Measurements from ENCODE around the gene ITGAL. TPM values are rescaled to one million over a fixed set of nuclear protein-coding genes. Genes with fewer than 3 reads are reported as not detected.
A peak's percentile ranks its signal among the peaks of the same experiment; 100 is the strongest.

ITGAL gene
- total RNA-seq, 2 donors from 2014 or later = 648 to 717 TPM

GRCh38 chr16:30490210-30490609, 17.7 kb downstream of the ITGAL start:
- peaks cover 35 to 44% of the 10 kb centered on the region in 2 donors for H3K4me1 Mint-ChIP-seq (ENCODE audit: low read depth in 2 of 2)
- peaks cover 28% of the 10 kb centered on the region for H3K36me3 Mint-ChIP-seq
- no peaks in the 10 kb centered on the region for H3K27me3 Mint-ChIP-seq
- no peaks in the 10 kb centered on the region for H3K9me3 Mint-ChIP-seq
- ATAC-seq (no peak), DNase-seq (ENCODE audit: low spot score) (no peak)
- H3K4me3 Mint-ChIP-seq = no peak overlapping the region
- H3K27ac Mint-ChIP-seq = peak overlapping the region; percentile 47 to 88

GRCh38 chr16:30491229-30491628, 18.7 kb downstream of the ITGAL start:
- no peaks in the 10 kb centered on the region for H3K27me3 Mint-ChIP-seq
- peak overlapping the region; percentile 47 to 88 for H3K27ac Mint-ChIP-seq
- no peak overlapping the region for H3K4me3 Mint-ChIP-seq
- H3K9me3 Mint-ChIP-seq = no peaks in the 10 kb centered on the region
- DNase-seq (ENCODE audit: low spot score) (no peak), ATAC-seq (no peak)
- peaks cover 22% of the 10 kb centered on the region for H3K36me3 Mint-ChIP-seq
- H3K4me1 Mint-ChIP-seq (ENCODE audit: low read depth in 2 of 2) = peaks cover 32 to 43% of the 10 kb centered on the region in 2 donors

DNA sequence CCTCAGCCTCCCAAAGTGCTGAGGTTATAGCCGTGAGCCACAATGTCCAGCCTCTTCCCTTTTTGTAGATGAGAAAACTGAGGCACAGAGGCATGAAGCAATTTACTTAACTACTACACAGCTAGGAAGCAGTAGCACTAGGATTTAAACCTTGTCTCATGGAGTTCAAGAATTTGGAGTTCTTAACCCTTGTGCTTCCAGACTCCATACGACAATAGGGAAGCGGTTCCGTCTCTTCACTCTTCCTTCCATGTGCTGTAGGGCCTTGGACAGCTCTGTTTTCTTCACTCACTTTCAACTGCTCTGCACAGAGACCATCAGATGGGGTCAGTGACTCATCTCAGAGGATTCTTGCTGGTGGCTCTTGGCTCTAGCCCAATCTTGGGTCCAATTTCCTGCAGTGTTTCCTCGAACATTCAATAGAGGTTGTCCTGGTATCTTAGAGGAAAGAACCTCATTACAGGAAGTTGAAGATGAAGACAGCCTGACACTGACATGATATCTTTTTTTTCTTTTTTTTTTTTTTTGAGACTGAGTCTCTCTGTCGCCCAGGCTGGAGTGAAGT, 19.3 kb downstream of the ITGAL start:
- DNase-seq (ENCODE audit: low spot score) (no peak), ATAC-seq (peak; percentile 58 to 62)
- H3K36me3 Mint-ChIP-seq = peaks cover 17% of the 10 kb centered on the region
- no peaks in the 10 kb centered on the region for H3K9me3 Mint-ChIP-seq
- peaks cover 27 to 40% of the 10 kb centered on the region in 2 donors for H3K4me1 Mint-ChIP-seq (ENCODE audit: low read depth in 2 of 2)
- no peak overlapping the region for H3K4me3 Mint-ChIP-seq
- H3K27me3 Mint-ChIP-seq = no peaks in the 10 kb centered on the region
- H3K27ac Mint-ChIP-seq = peak overlapping the region; percentile 47 to 88

GRCh38 chr16:30493941-30494488, 21.5 kb downstream of the ITGAL start:
- Mint-ChIP-seq H3K4me3 (no peak overlapping the region), H3K36me3 (peaks cover 13% of the 10 kb centered on the region), H3K9me3 (no peaks in the 10 kb centered on the region), H3K27me3 (no peaks in the 10 kb centered on the region), H3K27ac (peak overlapping the region; percentile 53 to 57), H3K4me1 (ENCODE audit: low read depth in 2 of 2) (peaks cover 21 to 33% of the 10 kb centered on the region in 2 donors)
- ATAC-seq = peak in 1 of 2 donors; percentile 5
- DNase-seq (ENCODE audit: low spot score) = no peak

GRCh38 chr16:30494709-30495108, 22.2 kb downstream of the ITGAL start:
- no peaks in the 10 kb centered on the region for H3K27me3 Mint-ChIP-seq
- no peaks in the 10 kb centered on the region for H3K9me3 Mint-ChIP-seq
- peaks cover 17% of the 10 kb centered on the region for H3K36me3 Mint-ChIP-seq
- H3K4me3 Mint-ChIP-seq = no peak overlapping the region
- H3K4me1 Mint-ChIP-seq (ENCODE audit: low read depth in 2 of 2) = peaks cover 21 to 34% of the 10 kb centered on the region in 2 donors
- DNase-seq (ENCODE audit: low spot score) (no peak), ATAC-seq (no peak)
- peak overlapping the region; percentile 53 to 57 for H3K27ac Mint-ChIP-seq

- H3K36me3 Mint-ChIP-seq = peaks cover 23% of the 10 kb centered on the region
Measured at GRCh38 chr16:30499284-30499683, 26.7 kb downstream of the ITGAL start.

GRCh38 chr16:30503403-30504296, 31.1 kb downstream of the ITGAL start:
- peaks cover 0 to 16% of the 10 kb centered on the region in 2 donors for H3K4me1 Mint-ChIP-seq (ENCODE audit: low read depth in 2 of 2)
- no peaks in the 10 kb centered on the region for H3K27me3 Mint-ChIP-seq
- H3K27ac Mint-ChIP-seq = peak overlapping the region; percentile 58 to 88
- DNase-seq (ENCODE audit: low spot score) (no peak), ATAC-seq (no peak)
- H3K9me3 Mint-ChIP-seq = no peaks in the 10 kb centered on the region
- no peak overlapping the region for H3K4me3 Mint-ChIP-seq
- H3K36me3 Mint-ChIP-seq = peaks cover 19% of the 10 kb centered on the region

More at GRCh38 chr16:30499284-30499683, 26.7 kb downstream of the ITGAL start:
- Mint-ChIP-seq H3K27me3 (no peaks in the 10 kb centered on the region), H3K27ac (peak overlapping the region in 1 of 2 donors; percentile 22), H3K4me3 (no peak overlapping the region), H3K9me3 (no peaks in the 10 kb centered on the region), H3K4me1 (ENCODE audit: low read depth in 2 of 2) (peaks cover 4 to 24% of the 10 kb centered on the region in 2 donors)
- ATAC-seq = peak in 1 of 2 donors; percentile 28
- no peak for DNase-seq (ENCODE audit: low spot score)

DNA sequence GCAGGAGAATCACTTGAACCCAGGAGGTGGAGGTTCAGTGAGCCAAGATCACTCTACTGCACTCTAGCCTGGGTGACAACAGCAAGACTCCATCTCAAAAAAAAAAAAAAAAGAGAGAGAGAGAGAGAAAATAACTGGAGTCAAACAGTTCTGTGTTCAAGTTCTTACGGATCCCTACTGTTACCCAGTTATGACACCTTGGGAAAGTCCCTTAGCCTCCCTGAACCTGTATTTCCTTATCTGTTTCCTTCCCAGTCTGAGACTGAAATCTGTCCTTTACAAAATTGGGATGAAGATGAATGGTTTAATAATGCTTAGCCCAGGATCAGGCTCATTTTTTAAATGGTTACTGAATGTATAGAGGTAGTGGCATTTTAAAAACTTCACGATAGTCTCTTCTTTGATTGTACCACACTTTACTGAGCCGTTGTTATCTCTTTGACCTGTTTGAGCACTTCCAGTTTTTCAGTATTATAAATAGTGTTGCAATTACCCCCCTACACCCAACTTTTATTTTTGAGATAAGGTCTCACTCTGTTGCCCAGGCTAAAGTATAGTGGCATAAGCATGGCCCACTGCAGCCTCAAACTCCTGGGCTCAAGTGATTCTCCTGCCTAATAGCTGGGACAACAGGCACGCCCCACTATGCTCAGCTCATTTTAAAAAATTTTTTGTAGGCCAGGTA, 36.7 kb downstream of the ITGAL start:
- Mint-ChIP-seq H3K27me3 (no peaks in the 10 kb centered on the region), H3K4me3 (no peak overlapping the region), H3K27ac (peak overlapping the region in 1 of 2 donors; percentile 35), H3K4me1 (ENCODE audit: low read depth in 2 of 2) (peaks cover 11 to 23% of the 10 kb centered on the region in 2 donors), H3K9me3 (no peaks in the 10 kb centered on the region), H3K36me3 (peaks cover 25% of the 10 kb centered on the region)
- no peak for DNase-seq (ENCODE audit: low spot score)
- no peak for ATAC-seq

GRCh38 chr16:30510376-30510938, 37.9 kb downstream of the ITGAL start:
- Mint-ChIP-seq H3K4me3 (no peak overlapping the region), H3K4me1 (ENCODE audit: low read depth in 2 of 2) (peaks cover 14 to 23% of the 10 kb centered on the region in 2 donors), H3K9me3 (no peaks in the 10 kb centered on the region), H3K27ac (peak overlapping the region; percentile 68 to 91), H3K27me3 (no peaks in the 10 kb centered on the region), H3K36me3 (peaks cover 28% of the 10 kb centered on the region)
- no peak for DNase-seq (ENCODE audit: low spot score)
- ATAC-seq = no peak

DNA sequence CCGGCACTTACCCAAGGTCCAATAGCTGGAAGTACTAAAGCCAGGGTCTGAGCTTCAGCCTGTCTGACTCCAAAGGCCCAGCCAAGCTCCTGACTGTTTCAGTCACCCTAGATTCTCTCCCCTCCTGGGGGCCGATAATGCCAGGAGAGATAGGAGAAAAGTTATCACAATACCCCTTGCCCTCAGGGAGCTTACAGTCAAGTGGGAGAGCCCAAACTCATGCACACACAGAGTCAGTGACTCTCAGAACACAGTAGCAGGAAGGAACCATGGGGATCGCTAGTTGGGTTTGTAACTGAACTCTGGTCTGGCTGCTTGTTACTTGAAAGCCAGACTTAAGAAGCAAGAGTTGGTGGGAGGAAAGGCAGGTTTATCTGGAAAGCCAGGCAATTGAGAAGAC, 39.0 kb downstream of the ITGAL start:
- peaks cover 32% of the 10 kb centered on the region for H3K36me3 Mint-ChIP-seq
- H3K27me3 Mint-ChIP-seq = no peaks in the 10 kb centered on the region
- peak overlapping the region; percentile 68 to 91 for H3K27ac Mint-ChIP-seq
- H3K4me1 Mint-ChIP-seq (ENCODE audit: low read depth in 2 of 2) = peaks cover 17 to 26% of the 10 kb centered on the region in 2 donors
- H3K9me3 Mint-ChIP-seq = no peaks in the 10 kb centered on the region
- DNase-seq (ENCODE audit: low spot score) (no peak), ATAC-seq (no peak)
- no peak overlapping the region for H3K4me3 Mint-ChIP-seq

- DNase-seq (ENCODE audit: low spot score) (no peak), ATAC-seq (no peak)
- peaks cover 23 to 35% of the 10 kb centered on the region in 2 donors for H3K4me1 Mint-ChIP-seq (ENCODE audit: low read depth in 2 of 2)
- H3K4me3 Mint-ChIP-seq = no peak overlapping the region
- H3K36me3 Mint-ChIP-seq = peaks cover 46% of the 10 kb centered on the region
- peak overlapping the region; percentile 47 to 66 for H3K27ac Mint-ChIP-seq
- H3K9me3 Mint-ChIP-seq = no peaks in the 10 kb centered on the region
- no peaks in the 10 kb centered on the region for H3K27me3 Mint-ChIP-seq
Measured at GRCh38 chr16:30515275-30515674, 42.7 kb downstream of the ITGAL start.

DNA sequence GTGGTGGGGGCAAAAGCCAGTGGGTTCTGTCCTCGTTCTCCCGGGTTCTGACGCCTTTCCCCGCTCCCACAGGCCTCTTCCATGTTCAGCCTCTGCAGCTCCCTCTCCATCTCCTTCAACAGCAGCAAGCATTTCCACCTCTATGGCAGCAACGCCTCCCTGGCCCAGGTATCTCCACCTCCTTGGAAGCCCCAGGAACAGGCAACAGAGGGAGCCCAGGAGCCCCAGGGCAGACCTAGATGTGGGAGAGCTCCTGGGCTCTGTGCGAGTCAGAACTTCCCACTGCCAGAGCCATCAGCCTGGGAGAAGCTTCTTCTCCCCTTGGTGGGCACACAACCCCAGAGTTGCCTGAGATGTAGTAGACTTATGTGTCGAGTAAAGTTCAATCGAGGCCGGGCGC, 46.0 kb downstream of the ITGAL start:
- H3K27ac Mint-ChIP-seq = peak overlapping the region; percentile 30 to 78
- DNase-seq (ENCODE audit: low spot score) (no peak), ATAC-seq (no peak)
- no peaks in the 10 kb centered on the region for H3K9me3 Mint-ChIP-seq
- peaks cover 29% of the 10 kb centered on the region for H3K36me3 Mint-ChIP-seq
- H3K4me3 Mint-ChIP-seq = no peak overlapping the region
- peaks cover 19 to 25% of the 10 kb centered on the region in 2 donors for H3K4me1 Mint-ChIP-seq (ENCODE audit: low read depth in 2 of 2)
- no peaks in the 10 kb centered on the region for H3K27me3 Mint-ChIP-seq
